HCT116 (cell line): Measurements from ENCODE around the gene NEURL1. TPM values are rescaled to one million over a fixed set of nuclear protein-coding genes. Genes with fewer than 3 reads are reported as not detected.

Source experiments
- total RNA-seq: library from RNA; stranded (reverse); gene quantifications from one replicate; pipeline ENCODE4 v1.2.1, GENCODE V29; 2021; ENCODE audit not compliant: unreplicated experiment

The NEURL1 gene
- total RNA-seq, 1 experiment from 2014 or later: 1.4 TPM

Other genes with a start within 250 kb of the NEURL1 start
- 0.10 TPM for gene RPEL1, start 247.8 kb upstream of the NEURL1 start, total RNA-seq
- gene INA, start 216.6 kb upstream of the NEURL1 start, total RNA-seq: not detected
- gene PCGF6, start 142.6 kb upstream of the NEURL1 start, total RNA-seq: 24.7 TPM
- gene TAF5, start 125.7 kb upstream of the NEURL1 start, total RNA-seq: 9.2 TPM
- 556 TPM for gene ATP5MK, start 97.2 kb upstream of the NEURL1 start, total RNA-seq
- 106 TPM for gene PDCD11, start 97.1 kb upstream of the NEURL1 start, total RNA-seq
- 46.1 TPM for gene CALHM2, start 41.3 kb upstream of the NEURL1 start, total RNA-seq
- not detected for gene CALHM1, start 34.8 kb upstream of the NEURL1 start, total RNA-seq
- gene CALHM3, start 14.5 kb upstream of the NEURL1 start, total RNA-seq: 0.49 TPM